Fibroblast of upper back skin (primary cell): ENCODE measurements around the gene TNIK.
"Not testable (repeated sequence)": the region's sequence is repeated elsewhere in the genome, so short reads cannot be mapped to it uniquely, and the experiment has no call there.

ENCODE experiments used
- DNase-seq: peaks from one replicate; pipeline ENCODE4 v3.0.0-alpha.2; 2013

Gene TNIK

DNA sequence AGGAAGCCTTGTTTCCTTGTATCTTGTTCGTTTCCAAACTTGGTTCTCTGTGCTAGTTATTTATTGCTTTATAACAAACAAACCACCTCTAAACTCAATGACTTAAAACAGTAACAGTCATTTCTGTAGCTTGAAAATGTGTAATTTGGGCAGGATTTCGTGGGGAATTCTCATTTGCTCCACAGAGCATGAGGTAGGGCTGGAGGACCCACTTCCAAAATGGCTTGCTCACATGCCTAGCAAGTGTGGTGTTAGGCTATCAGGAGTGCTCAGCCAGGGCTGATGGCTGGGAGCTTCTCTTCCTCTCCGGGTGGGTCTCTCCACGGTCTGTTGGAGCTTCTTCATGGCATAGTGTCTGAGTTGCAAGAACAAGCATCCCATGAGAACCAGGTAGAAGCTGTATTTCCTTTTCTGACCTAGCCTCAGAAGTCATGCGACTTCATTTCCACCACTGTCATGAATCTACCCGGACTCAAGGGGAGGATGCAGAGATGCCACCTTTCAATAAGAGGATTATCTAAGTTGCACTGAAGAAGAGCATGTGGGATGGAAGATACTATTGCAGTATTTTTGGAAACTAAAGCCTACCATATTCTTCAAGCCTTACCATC, 8.2 kb upstream of the TNIK start:
- DNase-seq = no peak

GRCh38 chr3:171465763-171466162, 5.6 kb upstream of the TNIK start:
- DNase-seq = no peak

GRCh38 chr3:171464462-171464861, 4.3 kb upstream of the TNIK start:
- no peak for DNase-seq

- no peak for DNase-seq
Observed at GRCh38 chr3:171462224-171462623, 2.0 kb upstream of the TNIK start.

DNA sequence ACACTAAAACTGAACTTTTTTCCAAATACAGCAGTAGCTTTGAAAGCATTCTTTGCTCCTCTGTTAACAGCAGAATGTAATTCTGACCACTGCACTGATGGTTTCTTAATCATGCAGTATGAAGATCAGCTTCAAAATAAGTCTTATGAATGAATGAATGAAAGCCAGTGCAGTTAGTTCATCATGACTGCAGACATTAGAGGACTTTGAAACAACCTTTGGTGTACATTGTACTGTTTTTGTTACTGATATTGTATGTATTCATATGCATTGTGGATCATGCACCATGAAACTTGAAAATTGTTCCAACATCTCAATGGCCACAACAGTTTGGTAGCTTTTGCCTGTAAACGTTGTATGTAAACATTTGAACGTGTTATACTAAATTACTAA, 1.3 kb upstream of the TNIK start:
- no peak for DNase-seq

- DNase-seq = peak; percentile 72
Observed at GRCh38 chr3:171460725-171461524, 720 bp upstream of the TNIK start.

DNA sequence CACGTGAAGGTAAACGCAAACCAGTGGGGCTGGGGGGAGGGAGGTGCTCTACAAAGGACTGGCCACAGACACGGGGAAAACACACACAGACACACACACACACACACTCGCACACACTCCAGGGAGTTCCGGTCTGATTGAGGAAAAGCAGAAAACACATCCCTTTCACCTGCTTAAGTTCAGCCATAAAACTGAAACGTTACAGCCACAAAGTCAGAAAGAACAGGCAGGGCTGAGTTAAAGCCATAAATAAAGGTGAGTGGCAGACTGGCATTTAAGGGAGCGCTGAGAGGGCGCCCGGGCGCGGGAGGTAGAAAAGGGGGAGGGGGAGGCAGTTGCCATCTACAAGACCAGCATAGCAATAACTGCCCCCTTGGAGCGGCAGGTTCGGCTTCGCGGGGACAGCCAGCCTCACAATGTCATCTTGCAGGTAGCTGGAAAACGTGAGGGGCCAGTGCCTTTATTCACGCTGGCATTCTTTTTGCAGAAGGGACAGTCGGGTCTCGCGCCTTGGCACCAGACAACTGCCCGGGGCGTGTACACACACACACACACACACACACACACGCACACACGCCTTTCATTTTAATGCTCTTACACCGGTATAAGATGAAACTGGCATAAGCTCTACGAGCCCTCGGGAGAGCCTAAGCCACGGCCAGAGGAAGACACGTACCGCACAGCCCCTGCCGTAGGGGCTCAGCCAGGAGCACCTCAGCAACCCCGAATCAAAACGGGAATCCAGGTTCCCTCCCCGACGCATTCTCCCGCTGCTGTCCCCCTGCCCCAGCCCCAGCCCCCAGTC, 866 bp downstream of the TNIK start:
- no peak for DNase-seq

DNA sequence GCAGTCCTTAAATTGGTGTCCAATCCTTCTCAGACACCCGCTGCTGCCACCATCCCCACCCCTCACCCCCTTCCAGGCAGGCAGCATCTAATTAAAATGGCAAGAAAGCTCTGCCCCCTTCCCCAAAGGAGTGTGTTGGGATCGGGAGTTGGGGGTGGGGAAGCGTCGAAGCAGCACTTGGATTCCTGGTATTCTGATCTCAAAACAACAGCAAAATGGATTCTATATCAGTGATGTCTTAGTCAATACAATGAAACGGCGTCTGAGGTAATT, 1.4 kb downstream of the TNIK start:
- no peak for DNase-seq

- DNase-seq = no peak
Observed at GRCh38 chr3:171458071-171458863, 1.9 kb downstream of the TNIK start.

DNA sequence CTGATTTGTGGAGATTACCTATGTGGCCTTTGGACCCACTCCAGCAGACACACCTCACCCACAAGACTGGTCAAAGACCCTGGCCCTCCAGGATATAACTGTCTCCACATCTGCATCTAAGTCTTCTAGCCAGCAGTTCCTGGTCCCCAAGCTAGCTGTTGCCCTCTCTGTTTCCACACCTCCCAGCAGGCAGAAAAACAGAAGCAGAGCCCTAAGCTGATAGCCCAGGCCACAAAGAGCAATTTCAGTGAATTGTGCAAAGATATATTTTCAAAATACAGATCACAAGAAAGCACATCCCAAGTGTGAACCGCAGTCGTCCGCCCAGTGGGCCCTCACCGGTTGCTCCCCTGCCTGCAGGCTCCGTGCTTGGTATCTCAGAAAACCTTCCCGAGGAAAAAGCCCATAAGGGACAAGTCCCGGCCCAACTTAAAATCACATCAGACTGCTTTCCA, 2.6 kb downstream of the TNIK start:
- DNase-seq = no peak

- no peak for DNase-seq
Observed at GRCh38 chr3:171456765-171457606, 3.2 kb downstream of the TNIK start.

- DNase-seq = no peak
Observed at GRCh38 chr3:171455603-171456550, 4.3 kb downstream of the TNIK start.

GRCh38 chr3:171454041-171454440, 6.2 kb downstream of the TNIK start:
- DNase-seq = no peak

DNA sequence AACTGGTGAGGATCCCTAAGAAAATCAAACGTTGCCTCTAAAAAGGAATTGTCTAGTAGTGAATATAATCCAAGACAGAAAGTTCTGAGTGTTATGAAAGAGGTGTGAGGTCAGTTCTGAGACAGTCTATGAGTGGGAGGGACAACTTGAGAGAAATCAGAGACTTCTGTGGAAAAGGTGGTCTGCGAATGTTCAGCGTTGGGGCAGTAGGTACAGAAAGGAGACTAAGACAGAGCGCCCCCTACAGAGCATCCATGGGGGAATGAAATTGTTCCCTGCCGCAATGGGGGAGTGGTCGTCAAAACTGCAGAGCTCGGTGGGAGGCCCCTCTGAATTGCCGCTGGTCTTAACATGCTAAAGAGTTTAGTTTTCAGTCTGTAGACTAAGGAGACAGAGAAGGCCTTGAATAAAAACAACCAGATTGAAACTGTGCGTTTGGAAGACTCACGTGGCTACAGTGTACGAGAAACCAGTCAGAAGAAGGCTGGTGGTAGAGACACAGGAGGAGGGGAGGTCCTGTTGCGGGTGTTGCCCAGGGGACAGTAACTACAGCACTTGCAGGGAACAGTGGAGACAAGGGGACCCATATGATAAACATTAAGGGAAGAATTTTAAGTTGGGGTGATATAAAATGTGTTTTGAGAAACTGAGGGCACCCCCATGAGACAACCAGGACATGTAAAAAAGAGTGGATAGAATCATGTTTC, 6.9 kb downstream of the TNIK start:
- no peak for DNase-seq

DNA sequence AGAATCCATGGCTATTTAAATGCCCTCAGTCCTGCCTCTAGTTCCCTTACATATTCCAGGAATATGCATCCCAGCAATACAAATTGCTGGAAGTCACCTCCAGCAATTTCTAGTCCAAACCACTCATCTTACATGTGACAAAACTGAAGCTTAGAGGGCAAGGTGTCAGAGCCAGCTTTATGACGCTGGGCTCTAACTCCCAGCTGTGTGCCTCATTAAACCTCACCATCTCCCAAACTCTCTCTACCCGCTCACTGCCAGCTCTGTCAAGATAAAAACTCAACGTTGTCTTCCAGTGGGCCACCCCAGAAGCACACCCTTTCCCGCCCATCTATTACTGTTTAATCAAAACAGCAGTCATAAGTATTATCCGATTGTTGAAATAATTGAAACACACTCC, 7.9 kb downstream of the TNIK start:
- DNase-seq = no peak

DNA sequence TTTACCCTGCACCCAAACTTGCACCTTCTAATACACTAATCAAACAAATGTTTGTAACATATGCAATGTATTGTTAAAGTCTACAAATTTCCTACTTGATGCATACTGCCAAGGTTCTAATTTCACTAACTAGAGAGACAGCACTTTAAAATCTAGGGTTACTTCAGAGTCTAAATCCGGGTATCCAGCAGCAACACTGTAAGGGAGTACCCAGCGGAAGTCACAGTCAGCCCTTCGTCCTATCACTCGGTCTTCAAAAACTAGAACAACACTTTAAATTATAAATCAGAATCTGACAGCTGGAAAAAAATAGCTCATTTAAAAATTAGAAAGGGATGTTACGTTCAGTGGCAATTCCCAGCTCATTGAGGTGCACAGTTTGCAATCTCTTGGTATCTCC, 8.3 kb downstream of the TNIK start:
- DNase-seq = no peak

DNA sequence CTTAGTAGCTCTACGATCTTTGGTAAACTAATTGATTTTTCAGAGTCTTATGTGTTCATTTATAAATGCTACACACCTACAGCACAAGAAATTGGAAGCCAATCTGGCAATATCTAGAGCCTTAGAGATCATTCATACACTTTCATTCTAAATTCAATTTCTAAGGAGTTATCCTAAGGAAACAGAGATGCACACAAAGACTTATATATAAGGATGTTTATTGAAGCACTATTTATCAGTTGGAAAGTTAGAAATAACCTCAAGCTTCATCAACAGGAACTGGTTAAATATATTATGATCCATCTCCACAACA, 12.7 kb downstream of the TNIK start:
- not testable (repeated sequence) for DNase-seq

DNA sequence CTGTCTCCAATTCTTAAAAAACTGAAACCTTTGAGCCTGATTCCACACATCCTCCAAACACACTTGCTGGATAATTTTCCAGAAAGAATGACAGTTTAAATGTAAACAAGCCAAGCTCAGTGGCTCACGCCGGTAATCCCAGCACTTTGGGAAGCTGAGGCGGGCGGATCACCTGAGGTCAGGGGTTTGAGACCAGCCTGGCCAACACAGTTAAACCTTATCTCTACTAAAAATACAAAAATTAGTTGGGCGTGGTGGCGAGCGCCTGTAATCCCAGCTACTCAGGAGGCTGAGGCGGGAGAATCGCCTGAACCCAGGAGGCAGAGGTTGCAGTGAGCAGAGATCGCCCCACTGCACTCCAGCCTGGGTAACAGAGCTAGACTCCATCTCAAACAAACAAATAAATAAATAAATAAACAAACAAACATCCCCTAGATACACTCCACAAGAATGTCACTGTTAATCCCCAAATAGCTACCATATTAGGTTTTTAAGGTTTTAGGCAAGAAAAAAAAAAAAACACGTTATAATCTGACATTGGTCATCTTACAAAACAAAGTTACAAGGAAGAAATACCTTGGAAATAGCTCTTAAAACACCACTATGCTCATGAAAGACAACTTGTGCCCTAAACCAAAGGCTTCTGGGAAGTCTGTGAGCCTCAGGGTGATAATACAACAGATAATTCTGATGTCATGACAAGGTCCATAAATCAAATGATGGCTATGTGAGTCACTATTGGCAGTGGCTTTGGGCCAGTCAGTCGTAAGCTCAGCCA, 13.2 kb downstream of the TNIK start:
- DNase-seq = peak; percentile 78

DNA sequence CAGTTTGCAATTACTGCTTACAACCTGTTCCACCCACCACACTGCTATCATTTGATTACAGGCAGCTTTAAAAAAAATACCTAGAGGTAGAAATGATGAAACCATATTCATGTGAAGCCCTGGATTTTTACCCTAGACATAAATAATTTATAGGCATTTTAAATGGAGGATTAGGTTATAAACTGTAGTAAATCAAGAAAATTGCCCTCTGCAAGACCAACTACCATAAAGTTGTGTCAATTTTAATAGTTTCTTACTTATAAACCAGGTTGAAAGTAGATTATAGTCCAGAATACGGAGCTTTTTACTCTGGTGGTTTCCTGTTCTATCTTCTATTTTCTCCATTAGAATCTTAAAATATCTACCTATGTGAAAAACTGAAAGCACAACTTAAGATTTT, 13.9 kb downstream of the TNIK start:
- DNase-seq = no peak
